ENCODE results near the gene SNAPIN.
A peak's percentile ranks its signal among the peaks of the same experiment; 100 is the strongest.
"Not testable (repeated sequence)": the region's sequence is repeated elsewhere in the genome, so short reads cannot be mapped to it uniquely, and the experiment has no call there.

Gene SNAPIN

DNA sequence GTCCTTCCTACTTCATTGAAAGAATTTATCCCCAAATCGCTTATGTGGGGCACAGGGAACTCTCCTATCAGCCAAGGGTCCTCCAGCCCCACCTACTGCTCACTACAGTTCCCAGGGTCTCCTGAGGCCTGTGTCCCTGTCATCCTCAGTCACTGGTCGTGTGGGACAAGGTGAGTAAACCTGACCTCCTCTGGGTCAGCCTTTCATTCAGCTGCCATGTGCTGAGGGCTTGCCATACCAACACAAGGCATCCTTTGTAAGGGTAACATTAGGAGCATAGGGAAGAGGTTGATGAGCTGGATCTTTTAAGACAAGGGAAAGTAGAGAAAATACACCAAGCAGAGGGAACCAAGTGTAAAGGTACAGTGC lies 11.2 kb upstream of the SNAPIN start:
- DNase-seq (ENCODE audit: low read depth) = no peak

DNA sequence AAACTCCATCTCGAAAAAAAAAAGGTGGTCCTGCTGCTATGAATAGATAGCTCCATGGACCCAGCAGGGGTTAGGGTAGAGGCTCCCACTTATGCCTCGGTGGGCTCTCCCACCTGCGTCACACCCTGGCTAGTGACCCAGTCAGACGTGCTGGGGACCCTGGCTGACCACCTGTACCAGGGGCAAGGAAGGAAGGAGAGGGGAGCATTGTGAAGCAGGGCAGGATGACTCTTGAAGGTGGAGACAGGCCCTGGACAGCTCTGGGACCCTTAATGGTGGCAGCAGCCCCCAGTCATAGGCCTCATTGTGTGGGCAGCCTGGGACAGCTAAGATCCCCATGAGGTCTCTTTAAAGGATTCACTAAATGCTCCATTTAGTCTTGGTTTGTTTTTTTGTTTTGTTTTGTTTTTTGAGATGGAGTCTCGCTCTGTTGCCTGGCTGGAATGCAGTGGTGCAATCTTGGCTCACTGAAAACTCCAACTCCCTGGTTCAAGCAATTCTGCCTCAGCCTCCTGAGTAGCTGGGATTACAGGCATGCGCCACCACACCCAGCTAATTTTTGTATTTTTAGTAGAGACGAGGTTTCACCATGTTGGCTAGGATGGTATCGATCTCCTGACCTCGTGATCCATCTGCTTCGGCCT lies 10.4 kb upstream of the SNAPIN start:
- DNase-seq (ENCODE audit: low read depth) = no peak

DNA sequence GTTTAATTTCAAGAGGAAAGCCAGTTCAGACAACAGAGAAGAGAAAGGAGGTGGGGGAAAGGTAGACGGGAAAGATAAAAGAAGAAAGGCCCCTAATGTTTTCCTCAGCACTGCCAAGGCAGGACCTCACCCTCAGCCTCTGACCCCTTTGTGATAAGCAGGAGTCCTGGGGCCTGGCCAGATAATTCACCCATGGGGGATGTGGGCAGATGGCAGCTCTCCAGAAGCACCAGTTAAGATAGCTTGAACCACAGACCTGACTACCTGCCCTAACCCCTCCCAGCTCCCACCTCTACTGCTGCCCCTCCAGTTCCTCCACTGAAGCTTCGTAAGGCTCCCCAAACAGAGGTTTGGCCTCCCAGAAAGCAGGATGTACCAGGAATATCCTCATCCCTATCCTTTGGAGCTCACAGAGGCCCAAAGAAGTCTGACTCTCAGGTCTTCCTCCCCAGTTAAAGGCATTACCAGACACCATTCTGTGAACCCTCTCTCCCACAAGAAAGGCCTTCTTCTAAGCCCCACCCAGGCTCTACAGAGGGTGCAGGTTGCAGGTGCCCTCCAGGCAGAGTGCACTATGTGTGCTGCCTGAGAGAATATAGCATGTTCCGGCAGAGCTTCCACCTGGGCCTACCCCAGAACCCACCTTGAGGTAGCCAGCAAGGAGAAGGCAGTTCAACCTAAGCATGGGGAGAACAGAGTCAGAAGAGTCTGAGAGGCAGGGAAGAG lies 9.2 kb upstream of the SNAPIN start:
- DNase-seq (ENCODE audit: low read depth) = no peak

- DNase-seq (ENCODE audit: low read depth) = no peak
Measured at GRCh38 chr1:153649863-153650235, 8.7 kb upstream of the SNAPIN start.

GRCh38 chr1:153651771-153652170 lies 6.7 kb upstream of the SNAPIN start:
- no peak for DNase-seq (ENCODE audit: low read depth)

DNA sequence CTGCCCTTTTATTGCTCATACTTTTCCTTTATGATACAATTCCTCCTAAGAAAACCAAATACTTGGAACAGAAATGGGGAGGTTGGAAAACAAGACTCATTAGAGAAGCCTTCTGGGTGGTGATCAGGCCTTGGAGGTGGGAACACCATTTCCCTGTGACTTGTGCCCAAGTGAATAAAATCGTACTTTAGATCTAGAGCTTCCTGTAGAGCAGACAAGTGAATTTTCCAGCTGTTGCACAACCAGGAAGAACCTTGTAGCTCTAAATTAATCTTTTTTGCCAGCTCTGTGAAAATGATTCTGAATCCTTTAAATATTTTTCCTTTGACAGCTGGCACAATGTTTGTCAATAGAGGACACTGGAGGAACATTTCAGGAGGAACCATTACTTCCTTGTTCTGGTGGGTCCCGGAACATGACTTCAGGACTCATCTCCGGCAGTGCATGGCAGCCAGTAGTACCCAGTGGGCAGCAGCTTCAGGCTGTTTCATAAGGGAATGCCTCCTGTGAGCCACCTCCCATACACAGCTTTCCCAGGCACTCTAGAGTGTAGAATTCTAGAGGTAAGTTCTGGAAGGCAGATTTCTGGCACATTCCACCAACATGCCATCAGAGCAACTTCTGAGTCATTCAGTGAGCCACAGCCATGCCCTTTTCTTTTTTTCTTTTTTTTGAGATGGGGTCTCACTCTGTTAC lies 5.5 kb upstream of the SNAPIN start:
- DNase-seq (ENCODE audit: low read depth) = no peak

DNA sequence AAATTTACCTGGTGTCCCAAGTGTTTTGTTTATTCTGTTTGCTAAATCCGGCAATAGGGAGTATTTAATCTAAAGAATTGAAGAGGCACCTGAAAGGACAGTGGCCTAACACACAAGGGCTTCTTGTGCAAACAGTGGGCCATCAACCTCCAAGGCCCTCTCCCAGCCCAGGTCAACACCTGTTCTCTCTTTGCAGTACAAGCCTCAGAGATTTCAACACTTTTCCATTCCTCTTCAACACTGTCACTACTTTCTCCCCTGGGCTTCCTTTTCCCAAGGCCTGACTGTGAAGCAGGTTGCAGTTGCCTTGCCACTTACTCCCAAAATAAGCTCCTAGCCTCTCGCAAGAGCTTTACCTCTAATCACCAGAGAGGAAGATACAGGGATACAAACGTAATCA lies 3.2 kb upstream of the SNAPIN start:
- no peak for DNase-seq (ENCODE audit: low read depth)

- DNase-seq (ENCODE audit: low read depth) = no peak
Measured at GRCh38 chr1:153659175-153659534, 652 bp downstream of the SNAPIN start.

- no peak for DNase-seq (ENCODE audit: low read depth)
Measured at GRCh38 chr1:153659656-153660055, 1.2 kb downstream of the SNAPIN start.

- no peak for DNase-seq (ENCODE audit: low read depth)
Measured at GRCh38 chr1:153661111-153661708, 2.7 kb downstream of the SNAPIN start.

GRCh38 chr1:153662269-153662668 lies 3.8 kb downstream of the SNAPIN start:
- no peak for DNase-seq (ENCODE audit: low read depth)

DNA sequence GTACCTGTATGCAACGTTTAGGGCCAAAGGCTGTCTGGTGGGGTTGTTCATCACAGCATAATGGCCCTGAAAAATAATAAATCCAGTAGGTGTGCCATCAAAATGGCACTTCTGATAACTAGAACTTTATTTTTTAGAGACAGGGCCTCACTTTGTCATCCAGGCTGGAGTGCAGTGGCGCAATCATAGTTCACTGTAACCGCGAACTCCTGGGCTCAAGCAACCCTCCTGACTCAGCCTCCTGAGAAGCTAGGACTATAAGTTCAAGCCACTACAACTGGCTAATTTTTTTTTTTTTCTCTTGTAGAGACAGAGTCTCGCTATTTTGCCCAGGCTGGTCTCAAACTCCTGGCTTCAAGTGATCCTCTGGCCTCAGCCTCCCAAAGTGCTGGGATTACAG lies 4.7 kb downstream of the SNAPIN start:
- no peak for DNase-seq (ENCODE audit: low read depth)

DNA sequence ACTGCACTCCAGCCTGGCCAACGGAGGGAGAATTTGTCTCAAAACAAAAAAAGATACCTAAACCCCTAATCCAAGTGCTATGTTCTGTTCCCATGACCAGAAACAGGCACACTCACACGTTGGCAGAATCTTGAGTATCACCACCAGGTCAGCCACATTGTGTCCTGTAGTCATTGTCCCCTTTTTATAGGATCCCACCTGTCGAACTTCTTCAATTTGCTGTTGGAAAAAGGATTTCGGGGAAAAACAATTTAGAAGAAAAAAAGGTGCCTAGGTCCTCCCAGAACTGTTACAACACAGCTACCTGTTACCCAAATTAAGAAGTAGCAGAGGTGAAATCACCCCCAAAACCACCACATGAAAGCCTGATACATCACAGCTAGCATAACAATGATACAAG lies 8.9 kb downstream of the SNAPIN start:
- no peak for DNase-seq (ENCODE audit: low read depth)

DNA sequence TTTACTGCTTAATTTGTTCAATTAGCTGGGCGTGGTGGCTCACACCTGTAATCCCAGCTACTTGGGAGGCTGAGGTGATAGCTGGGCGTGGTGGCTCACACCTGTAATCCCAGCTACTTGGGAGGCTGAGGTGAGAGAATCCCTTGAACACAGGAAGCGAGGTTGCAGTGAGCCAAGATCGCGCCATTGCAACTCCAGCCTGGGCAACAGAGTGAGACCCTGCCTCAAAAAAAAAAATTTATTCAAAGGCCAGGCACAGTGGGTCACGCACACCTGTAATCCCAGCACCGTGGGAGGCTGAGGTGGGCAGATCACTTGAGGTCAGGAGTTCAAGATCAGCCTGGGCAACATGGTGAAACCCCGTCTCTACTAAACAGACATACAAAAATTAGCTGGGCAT lies 10.2 kb downstream of the SNAPIN start:
- not testable (repeated sequence) for DNase-seq (ENCODE audit: low read depth)

DNA sequence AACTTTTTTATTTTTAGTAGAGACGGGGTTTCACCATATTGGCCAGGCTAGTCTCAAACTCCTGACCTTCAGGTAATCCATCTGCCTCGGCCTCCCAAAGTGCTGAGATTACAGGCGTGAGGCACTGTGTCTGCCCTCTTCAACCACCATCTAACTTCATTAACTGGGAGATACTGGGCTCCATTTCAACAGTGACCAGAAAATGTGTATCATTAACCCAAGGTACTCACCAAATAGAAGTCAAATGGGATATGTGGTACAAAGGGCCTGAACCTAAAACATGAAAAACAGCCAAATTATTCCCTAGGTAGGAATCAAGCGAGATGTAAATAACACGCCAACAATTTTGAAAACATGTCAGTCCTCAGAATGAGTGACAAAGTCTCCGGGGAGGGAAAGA lies 11.1 kb downstream of the SNAPIN start:
- DNase-seq (ENCODE audit: low read depth) = no peak

DNA sequence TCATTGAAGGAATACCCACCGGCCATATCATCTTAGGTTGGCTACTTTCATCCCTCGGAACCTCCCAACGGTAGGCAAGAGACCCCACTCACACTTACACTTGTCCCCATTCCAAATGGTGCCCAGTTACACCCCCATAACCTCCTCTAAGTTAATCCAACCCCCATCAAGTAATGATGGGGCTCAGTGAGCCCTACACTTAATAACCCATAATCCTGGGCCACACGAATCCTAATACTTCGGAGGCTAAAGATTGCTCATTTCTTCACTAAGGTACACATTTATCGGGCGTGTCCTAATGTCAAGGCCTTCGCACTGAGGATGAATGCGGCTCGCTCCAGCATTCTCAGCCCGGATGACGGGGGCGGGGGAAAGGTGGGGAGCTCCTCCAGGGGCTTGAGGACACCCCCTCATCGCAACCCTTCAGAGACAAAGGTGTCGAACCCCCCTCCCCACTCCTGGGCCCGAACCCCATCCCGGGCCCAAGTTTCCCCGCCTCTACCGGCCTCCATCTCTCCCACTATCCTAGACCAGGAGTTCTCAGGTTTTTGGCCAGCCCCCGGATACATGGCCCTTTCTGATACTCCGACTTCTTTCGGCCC lies 11.9 kb downstream of the SNAPIN start:
- no peak for DNase-seq (ENCODE audit: low read depth)

DNA sequence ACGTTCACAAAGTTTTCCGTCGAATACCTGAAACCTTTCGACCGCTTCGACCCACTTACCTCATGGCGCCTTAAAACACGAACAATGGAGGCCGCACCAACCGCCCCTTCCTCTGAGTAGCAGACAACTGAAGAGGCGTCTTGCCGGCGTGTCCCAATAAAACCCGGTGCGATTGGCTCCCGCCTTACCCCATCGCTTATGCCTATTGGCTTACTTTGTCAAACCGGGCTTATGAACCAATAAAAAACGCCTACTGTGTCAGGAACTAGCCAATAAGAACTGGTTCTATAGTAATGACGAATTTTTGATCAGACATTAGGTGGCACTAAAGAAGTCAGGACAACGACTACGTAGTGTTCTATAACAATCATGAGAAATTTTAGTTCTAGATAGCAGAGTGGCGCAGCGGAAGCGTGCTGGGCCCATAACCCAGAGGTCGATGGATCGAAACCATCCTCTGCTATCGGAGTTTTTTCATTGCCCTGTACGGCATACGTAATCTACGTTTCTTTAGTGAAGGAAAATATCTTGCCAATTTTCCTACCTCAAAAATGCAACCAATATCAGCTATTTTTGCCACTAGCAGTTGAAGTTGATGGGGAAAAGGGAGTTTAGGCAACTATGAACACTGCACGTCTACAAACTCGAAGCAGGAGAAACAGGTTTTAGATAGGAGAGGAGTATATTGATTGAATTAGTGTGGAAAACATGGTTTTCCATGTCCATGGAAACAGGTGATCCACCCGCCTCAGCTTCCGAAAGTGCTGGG lies 12.5 kb downstream of the SNAPIN start, which contains the start of gene ILF2:
TSS of gene ILF2 (minus strand) at position 135 of the 769 bp plus-strand sequence. CDS start at position 64, 71 bp downstream.
- DNase-seq (ENCODE audit: low read depth) = peak; percentile 98

GRCh38 chr1:153671628-153672353 lies 13.3 kb downstream of the SNAPIN start:
- DNase-seq (ENCODE audit: low read depth) = not testable (repeated sequence)

DNA sequence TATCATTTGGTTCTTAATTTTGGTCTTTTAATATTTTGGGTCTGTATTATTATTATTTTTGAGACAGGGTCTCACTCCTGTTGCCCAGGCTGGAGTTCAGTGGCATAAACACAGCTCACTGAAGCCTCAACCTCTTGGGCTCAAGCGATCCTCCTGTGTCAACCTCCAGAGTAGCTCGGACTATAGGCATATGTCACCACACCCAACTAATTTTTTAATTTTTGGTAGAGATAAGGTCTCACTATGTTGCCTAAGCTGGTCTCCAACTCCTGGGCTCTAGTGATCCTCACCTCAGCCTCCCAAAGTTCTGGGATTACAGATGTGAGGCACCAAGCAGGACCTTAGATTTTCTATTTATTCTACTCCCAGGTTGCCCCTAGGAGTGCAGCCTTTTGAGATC lies 15.0 kb downstream of the SNAPIN start:
- DNase-seq (ENCODE audit: low read depth) = no peak

GRCh38 chr1:153677718-153678518 lies 19.4 kb downstream of the SNAPIN start:
- DNase-seq (ENCODE audit: low read depth) = no peak

All from CMK (cell line).